GM13976 (cell line): ENCODE measurements around the gene LYZ.

ENCODE experiments used
- DNase-seq: peaks from one replicate; pipeline ENCODE4 v3.0.0; 2012; ENCODE audit warnings: low spot score
- in situ Hi-C: fragments of 300-500 bp; cut with MboI; formaldehyde crosslinking; loops from one replicate; pipeline ENCODE4 v1.12.0; 2022; ENCODE audit warnings: low sequenced_read_pairs, mixed read lengths, inconsistent platforms; ENCODE audit not compliant: unreplicated experiment
- TF ChIP-seq, protein P1 (sequence below): IDR thresholded peaks from 2 replicates; pipeline ENCODE4 v1.5.1; 2012; ENCODE audit warnings: borderline replicate concordance, mild to moderate bottlenecking; ENCODE audit not compliant: insufficient read depth; ENCODE audit errors: extremely low read depth, missing control alignments, control extremely low read depth

LYZ gene

DNA sequence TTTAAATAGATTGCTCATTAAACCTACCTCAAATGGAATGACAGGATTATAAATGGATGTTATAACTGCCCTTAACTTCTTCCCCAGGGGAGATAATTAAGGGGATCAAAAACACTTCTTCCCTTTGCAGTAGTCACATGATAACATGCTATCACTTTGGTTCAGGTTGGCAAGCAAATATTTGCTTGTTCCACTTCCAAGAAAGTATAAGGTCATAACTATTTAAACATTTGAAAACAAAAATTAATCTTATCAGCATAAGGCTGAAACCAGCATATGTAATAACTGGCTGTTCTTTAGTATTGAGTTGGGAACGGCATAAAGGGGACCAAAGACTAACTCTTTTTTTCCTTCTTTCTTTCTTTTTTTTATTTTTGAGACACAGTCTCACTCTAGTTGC, 2.4 kb upstream of the LYZ start:
- in situ Hi-C loops, result no loop called here
- no peak for DNase-seq
- TF ChIP-seq, protein P1, sequence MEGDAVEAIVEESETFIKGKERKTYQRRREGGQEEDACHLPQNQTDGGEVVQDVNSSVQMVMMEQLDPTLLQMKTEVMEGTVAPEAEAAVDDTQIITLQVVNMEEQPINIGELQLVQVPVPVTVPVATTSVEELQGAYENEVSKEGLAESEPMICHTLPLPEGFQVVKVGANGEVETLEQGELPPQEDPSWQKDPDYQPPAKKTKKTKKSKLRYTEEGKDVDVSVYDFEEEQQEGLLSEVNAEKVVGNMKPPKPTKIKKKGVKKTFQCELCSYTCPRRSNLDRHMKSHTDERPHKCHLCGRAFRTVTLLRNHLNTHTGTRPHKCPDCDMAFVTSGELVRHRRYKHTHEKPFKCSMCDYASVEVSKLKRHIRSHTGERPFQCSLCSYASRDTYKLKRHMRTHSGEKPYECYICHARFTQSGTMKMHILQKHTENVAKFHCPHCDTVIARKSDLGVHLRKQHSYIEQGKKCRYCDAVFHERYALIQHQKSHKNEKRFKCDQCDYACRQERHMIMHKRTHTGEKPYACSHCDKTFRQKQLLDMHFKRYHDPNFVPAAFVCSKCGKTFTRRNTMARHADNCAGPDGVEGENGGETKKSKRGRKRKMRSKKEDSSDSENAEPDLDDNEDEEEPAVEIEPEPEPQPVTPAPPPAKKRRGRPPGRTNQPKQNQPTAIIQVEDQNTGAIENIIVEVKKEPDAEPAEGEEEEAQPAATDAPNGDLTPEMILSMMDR, result no peak

DNA sequence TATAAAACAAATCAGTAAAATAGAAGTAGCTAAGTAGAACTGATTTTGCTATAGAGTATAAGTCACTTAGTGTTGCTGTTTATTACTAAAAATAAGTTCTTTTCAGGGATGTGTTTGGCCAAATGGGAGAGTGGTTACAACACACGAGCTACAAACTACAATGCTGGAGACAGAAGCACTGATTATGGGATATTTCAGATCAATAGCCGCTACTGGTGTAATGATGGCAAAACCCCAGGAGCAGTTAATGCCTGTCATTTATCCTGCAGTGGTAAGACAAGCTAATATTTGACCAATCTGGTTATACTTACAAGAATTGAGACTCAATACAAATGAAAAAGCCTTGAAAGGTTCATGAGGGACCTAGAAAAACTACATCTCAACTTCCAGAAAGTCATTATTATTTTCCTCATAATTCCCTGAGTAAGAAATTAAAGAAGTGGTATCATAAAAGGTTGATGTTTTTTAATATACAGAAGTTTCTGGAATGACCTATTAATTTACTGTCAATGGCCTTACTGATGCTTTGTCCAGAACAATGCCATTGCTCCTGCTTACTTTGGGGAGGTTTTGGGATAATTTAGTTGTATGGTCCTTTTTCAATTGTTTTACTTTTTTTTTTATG, 1.9 kb downstream of the LYZ start:
- TF ChIP-seq, protein P1, result no peak
- no peak for DNase-seq
- in situ Hi-C loops, result no loop called here

DNA sequence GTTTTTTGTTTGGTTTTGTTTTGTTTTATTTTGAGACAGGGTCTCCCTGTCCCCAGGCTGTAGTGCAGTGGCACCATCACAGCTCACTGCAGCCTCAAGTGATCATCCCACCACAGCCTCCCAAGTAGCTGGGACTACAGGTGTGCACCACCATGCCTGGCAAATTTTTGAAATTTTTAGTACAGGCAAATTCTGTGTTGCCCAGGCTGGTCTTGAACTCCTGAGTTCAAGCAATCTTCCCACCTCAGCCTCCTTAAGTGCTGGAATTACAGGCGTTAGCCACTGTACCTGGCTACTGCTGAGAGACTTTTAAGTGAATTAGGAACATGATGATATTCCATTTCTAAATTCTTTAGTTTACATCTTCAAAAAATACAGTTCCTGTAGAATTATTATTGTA, 2.6 kb downstream of the LYZ start:
- TF ChIP-seq, protein P1, result no peak
- DNase-seq, result no peak
- in situ Hi-C loops, result no loop called here

DNA sequence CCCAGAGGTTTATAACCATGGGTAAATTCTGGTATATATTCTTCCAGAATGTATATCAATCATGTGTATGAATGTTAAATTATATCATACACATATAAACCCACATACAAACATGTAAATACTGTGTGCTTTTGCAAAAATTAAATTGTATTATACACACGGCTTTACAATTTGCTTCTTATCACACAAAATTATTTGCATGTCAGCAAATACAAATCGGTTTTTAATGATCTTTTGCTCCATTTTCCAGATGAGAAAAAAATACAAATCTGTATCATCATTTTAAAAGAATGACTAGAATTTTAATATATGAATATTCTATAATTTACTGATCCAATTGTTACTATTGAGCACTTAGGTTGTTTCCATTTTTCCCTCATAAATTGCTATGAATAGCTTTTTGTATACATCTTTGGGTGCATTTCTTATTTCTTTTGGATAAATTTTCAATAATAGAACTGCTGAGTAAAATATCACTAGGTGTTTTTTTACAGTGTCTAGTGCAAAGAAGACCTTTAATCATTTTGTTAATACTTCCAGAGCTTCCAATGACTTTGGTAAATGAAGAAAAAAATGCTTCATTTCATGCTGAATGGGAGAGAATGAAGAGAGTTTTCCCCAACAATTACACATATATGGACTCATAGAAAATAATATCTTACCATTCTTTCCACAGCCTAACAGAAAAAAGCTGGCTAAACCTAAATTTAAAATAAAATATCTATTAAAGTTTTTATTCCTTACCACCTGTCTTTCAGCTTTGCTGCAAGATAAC, 3.5 kb downstream of the LYZ start:
- no peak for DNase-seq
- TF ChIP-seq, protein P1, result no peak
- in situ Hi-C loops, result no loop called here

DNA sequence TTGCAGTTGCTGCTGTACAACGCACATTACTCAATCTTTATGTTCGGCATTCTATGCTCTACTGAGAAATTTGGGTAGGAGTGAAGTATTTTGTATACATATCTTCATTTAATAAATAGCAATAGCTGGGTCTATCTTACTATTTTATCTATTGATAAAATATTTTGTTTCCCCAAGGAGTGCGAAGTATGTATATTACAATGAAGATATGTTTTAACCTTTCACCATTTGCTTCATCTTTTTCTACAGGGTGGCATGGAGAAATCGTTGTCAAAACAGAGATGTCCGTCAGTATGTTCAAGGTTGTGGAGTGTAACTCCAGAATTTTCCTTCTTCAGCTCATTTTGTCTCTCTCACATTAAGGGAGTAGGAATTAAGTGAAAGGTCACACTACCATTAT, 4.7 kb downstream of the LYZ start:
- in situ Hi-C loops, result no loop called here
- TF ChIP-seq, protein P1, result no peak
- DNase-seq, result no peak

DNA sequence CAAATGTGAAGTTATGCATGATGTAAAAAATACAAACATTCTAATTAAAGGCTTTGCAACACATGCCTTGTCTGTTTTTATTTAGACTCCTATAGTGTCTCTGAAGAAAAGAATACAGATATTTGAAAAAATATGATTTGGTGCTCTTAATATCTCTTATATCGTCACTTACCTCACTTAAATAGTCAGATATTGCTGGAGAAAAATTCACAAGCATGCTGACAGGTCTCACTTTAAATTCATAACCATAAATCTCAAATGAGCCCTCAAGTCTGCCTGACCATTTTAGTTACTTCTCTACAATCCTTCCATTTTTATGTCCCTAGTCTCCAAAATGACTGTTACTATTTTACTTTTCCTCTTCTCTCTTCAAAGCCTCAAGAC, 6.0 kb downstream of the LYZ start:
- TF ChIP-seq, protein P1, result no peak
- DNase-seq, result no peak
- in situ Hi-C loops, result no loop called here
